ENCODE measurements around the gene CSK.

GRCh38 chr15:74783808-74784175, 1.9 kb downstream of the CSK start:
- TF ChIP-seq CTCF (IDR thresholded peaks at IDR 0.05) (no peak), POLR2A (IDR thresholded peaks at IDR 0.05) (no peak)
